SK-N-SH (cell line): ENCODE data around the gene CDC26. TPM values are rescaled to one million over a fixed set of nuclear protein-coding genes. Genes with fewer than 3 reads are reported as not detected.

Experiments used
- CTCF ChIA-PET: fragments of 300-600, 350-600 bp; formaldehyde crosslinking; extraction: SDS; loops from one replicate; lab custom pipeline; 2021; lab: Yijun Ruan, JAX
- POLR2A ChIA-PET: fragments of 350-600 bp; sonication (Branson Sonifier 250); formaldehyde crosslinking; extraction: SDS; loops from one replicate; lab custom pipeline; 2020; ENCODE audit warnings: antibody characterized with exemption, inconsistent platforms; lab: Yijun Ruan, JAX
- DNase-seq: peaks from one replicate; pipeline ENCODE4 v3.0.0; 2012
- H2AFZ ChIP-seq: fragments of 200-600 bp; sonication (generic); 2 replicates; pipeline ENCODE4 v1.8.1; 2016; ENCODE audit warnings: antibody characterized with exemption, mild to moderate bottlenecking, low read depth
- H3F3A ChIP-seq: fragments of 200-600 bp; sonication (generic); replicated peaks from 2 replicates; pipeline ENCODE3; 2016; ENCODE audit warnings: antibody characterized with exemption, mild to moderate bottlenecking; ENCODE audit not compliant: insufficient read depth
- H3K27ac ChIP-seq, 2 experiments: fragments of 200-500 bp in 1 of 2; fragments of 200-600 bp in 1 of 2; sonication (Bioruptor generic) in 1 of 2; sonication (generic), shearing (Covaris generic) in 1 of 2; 2 replicates each; pipeline versions ENCODE4 v1.5.1 to v1.6.1; 2014 to 2016; ENCODE audit warnings: low read depth in 2 of 2, inconsistent platforms in 1 of 2, low read length in 1 of 2, mild to moderate bottlenecking in 1 of 2, mixed read lengths in 1 of 2
- H3K27me3 ChIP-seq: fragments of 200-600 bp; sonication (generic), shearing (Covaris generic); 2 replicates; pipeline ENCODE4 v1.6.1; 2016; ENCODE audit warnings: mixed run types; ENCODE audit not compliant: insufficient read depth
- H3K36me3 ChIP-seq, 2 experiments: fragments of 200-500 bp in 1 of 2; fragments of 200-600 bp in 1 of 2; sonication (Bioruptor generic) in 1 of 2; sonication (generic) in 1 of 2; replicated peaks in 1 of 2; 2 replicates each; pipeline versions ENCODE3 to v1.5.1; 2014 to 2016; ENCODE audit warnings: low read length in 1 of 2, mild to moderate bottlenecking in 1 of 2; ENCODE audit not compliant: insufficient read depth in 2 of 2, control insufficient read depth in 1 of 2
- H3K4me1 ChIP-seq, 2 experiments: fragments of 200-500 bp in 1 of 2; fragments of 200-600 bp in 1 of 2; sonication (Bioruptor generic) in 1 of 2; sonication (generic), shearing (Covaris generic) in 1 of 2; 2 replicates each; pipeline versions ENCODE4 v1.5.1 to v1.6.1; 2014 to 2016; ENCODE audit warnings: low read depth in 1 of 2, low read length in 1 of 2, mixed run types in 1 of 2; ENCODE audit not compliant: insufficient read depth in 2 of 2, control insufficient read depth in 1 of 2
- H3K4me2 ChIP-seq: fragments of 200-600 bp; sonication (generic), shearing (Covaris generic); 2 replicates; pipeline ENCODE4 v1.6.1; 2017; ENCODE audit warnings: mixed run types
- H3K4me3 ChIP-seq, 2 experiments: fragments of 200-500 bp in 1 of 2; fragments of 200-600 bp in 1 of 2; sonication (Bioruptor generic) in 1 of 2; sonication (generic), shearing (Covaris generic) in 1 of 2; 2 replicates each; pipeline versions ENCODE4 v1.5.1 to v1.8.1; 2014 to 2016; ENCODE audit warnings: low read depth in 2 of 2, inconsistent platforms in 1 of 2, low read length in 1 of 2, mild to moderate bottlenecking in 1 of 2, mixed read lengths in 1 of 2, moderate library complexity in 1 of 2
- H3K79me2 ChIP-seq: fragments of 200-600 bp; sonication (generic); 2 replicates; pipeline ENCODE4 v1.8.1; 2017; ENCODE audit warnings: mild to moderate bottlenecking; ENCODE audit not compliant: insufficient read depth
- H3K9ac ChIP-seq: fragments of 200-600 bp; sonication (generic); 2 replicates; pipeline ENCODE4 v1.6.1; 2017; ENCODE audit warnings: mixed run types
- H3K9me2 ChIP-seq: fragments of 200-600 bp; sonication (generic); 2 replicates; pipeline ENCODE4 v1.6.1; 2017; ENCODE audit warnings: mixed run types
- H3K9me3 ChIP-seq: fragments of 200-600 bp; sonication (generic); 2 replicates; pipeline ENCODE4 v1.6.1; 2017; ENCODE audit warnings: mixed run types, mild to moderate bottlenecking, moderate library complexity
- H4K20me1 ChIP-seq: fragments of 200-600 bp; sonication (generic); 2 replicates; pipeline ENCODE4 v1.6.1; 2017; ENCODE audit warnings: mild to moderate bottlenecking, mixed run types; ENCODE audit not compliant: insufficient read depth
- CHD2 ChIP-seq: fragments of 150-350 bp; IDR thresholded peaks from 2 replicates; pipeline ENCODE4 v1.6.1; 2018; ENCODE audit warnings: low read length; ENCODE audit not compliant: partially characterized antibody
- ELF1 ChIP-seq: IDR thresholded peaks from 2 replicates; pipeline ENCODE4 v1.4.0; 2012
- FOXM1 ChIP-seq: IDR thresholded peaks from 2 replicates; pipeline ENCODE4 v1.4.0; 2012; ENCODE audit warnings: low read depth, mild to moderate bottlenecking
- GABPA ChIP-seq: IDR thresholded peaks from 2 replicates; pipeline ENCODE4 v1.4.0; 2012; ENCODE audit warnings: low read depth, mild to moderate bottlenecking
- MAX ChIP-seq: IDR thresholded peaks from 2 replicates; pipeline ENCODE4 v1.4.0; 2012; ENCODE audit warnings: low read depth
- MEF2A ChIP-seq: IDR thresholded peaks from 2 replicates; pipeline ENCODE4 v1.4.0; 2012; ENCODE audit warnings: low read depth, borderline replicate concordance
- MXI1 ChIP-seq: IDR thresholded peaks from 2 replicates; pipeline ENCODE4 v1.6.1; 2012; ENCODE audit warnings: mild to moderate bottlenecking, low read depth, low read length, improper control_type of control experiment
- NRF1 ChIP-seq: IDR thresholded peaks from 2 replicates; pipeline ENCODE4 v1.6.1; 2012; ENCODE audit warnings: low read depth, mild to moderate bottlenecking, low read length
- POLR2AphosphoS5 ChIP-seq: IDR thresholded peaks from 2 replicates; pipeline ENCODE4 v1.6.1; 2012; ENCODE audit warnings: low read depth, low read length
- RAD21 ChIP-seq: IDR thresholded peaks from 2 replicates; pipeline ENCODE4 v1.6.1; 2012; ENCODE audit warnings: mild to moderate bottlenecking, low read length
- REST ChIP-seq: IDR thresholded peaks from 2 replicates; pipeline ENCODE4 v1.6.1; 2012; ENCODE audit warnings: mild to moderate bottlenecking, low read depth, low read length, moderate library complexity
- RFX5 ChIP-seq: IDR thresholded peaks from 2 replicates; pipeline ENCODE4 v1.6.1; 2012; ENCODE audit warnings: mild to moderate bottlenecking, improper control_type of control experiment, low read length
- SIN3A ChIP-seq: IDR thresholded peaks from 2 replicates; pipeline ENCODE4 v1.6.1; 2012; ENCODE audit warnings: low read depth, mild to moderate bottlenecking, low read length, moderate library complexity, borderline replicate concordance
- SMC3 ChIP-seq: IDR thresholded peaks from 2 replicates; pipeline ENCODE4 v1.6.1; 2012; ENCODE audit warnings: low read depth, low read length, improper control_type of control experiment
- TAF1 ChIP-seq: IDR thresholded peaks from 2 replicates; pipeline ENCODE4 v1.6.1; 2012; ENCODE audit warnings: low read depth, mild to moderate bottlenecking, low read length, moderate library complexity, borderline replicate concordance
- ZBTB33 ChIP-seq: IDR thresholded peaks from 2 replicates; pipeline ENCODE4 v1.4.0; 2012; ENCODE audit warnings: low read depth, borderline replicate concordance
- WGBS: methylation state at CpG from one replicate; pipeline ENCODE4 v1.1.6; 2017; ENCODE audit warnings: low lambda C conversion rate; 5-methylcytosine and 5-hydroxymethylcytosine counted together
- polyA plus RNA-seq, 3 experiments: library from polyadenylated mRNA; depleted of rRNA; stranded (reverse); fragments of >200 nt; gene quantifications; 2 replicates each; pipeline ENCODE4 v1.2.3, GENCODE V29; 2012

Gene CDC26
- polyA plus RNA-seq, 1 of the 3 experiments (the other 2 are of a cell fraction) = 31.0 TPM

GRCh38 chr9:113221800-113222481, 53.4 kb downstream of the CDC26 start:
- Histone ChIP-seq H3K9me3 (no peaks in the 10 kb centered on the region), H4K20me1 (no peaks in the 10 kb centered on the region), H3K27ac (peak overlapping the region; percentile 67 to 76; a peak in 2 of 4 replicates), H3K36me3 (peaks cover 9 to 10% of the 10 kb centered on the region in 2 experiments), H3K27me3 (no peaks in the 10 kb centered on the region), H3K4me1 (peaks cover 16 to 17% of the 10 kb centered on the region in 2 experiments), H3K4me3 (peak overlapping the region; percentile 96 to 98), H3F3A (peaks cover 7% of the 10 kb centered on the region), H2AFZ (peak overlapping the region; percentile 92), H3K4me2 (peak overlapping the region; percentile 95), H3K79me2 (peaks cover 70% of the 10 kb centered on the region), H3K9me2 (no peaks in the 10 kb centered on the region), H3K9ac (peak overlapping the region; percentile 82)
- ChIA-PET CTCF (interaction anchor here (1.0 to 4.1 kb wide), 5 partner anchors 11 to 110 kb away, joined by 3 to 19 read pairs (median 5); partner anchors contain the start of genes CDC26 and PRPF4), POLR2A (interaction anchor here (1.1 to 3.1 kb wide), 6 partner anchors 30 to 118 kb away, joined by 3 to 19 read pairs (median 3); partner anchors contain the start of genes CDC26, PRPF4 and WDR31)
- DNase-seq = peak; percentile 22
- WGBS = 7% methylated on average over 20 of the region's 20 CpGs
- TF ChIP-seq FOXM1 (no peak), MAX (0 out of 2 replicates have a peak, but pooled peaks have one; percentile 4)

- Histone ChIP-seq H3K36me3 (peaks cover 9 to 10% of the 10 kb centered on the region in 2 experiments), H3K9me2 (no peaks in the 10 kb centered on the region), H3K27me3 (no peaks in the 10 kb centered on the region), H3K79me2 (peaks cover 78% of the 10 kb centered on the region), H3K4me2 (peak within 1 kb of the TSS; percentile 95), H3K27ac (peak within 1 kb of the TSS; percentile 70 to 80), H4K20me1 (no peaks in the 10 kb centered on the region), H3K9ac (peak within 1 kb of the TSS; percentile 82), H3F3A (peaks cover 7% of the 10 kb centered on the region), H3K9me3 (no peaks in the 10 kb centered on the region), H2AFZ (peak within 1 kb of the TSS; percentile 95), H3K4me3 (peak within 1 kb of the TSS; percentile 96 to 98), H3K4me1 (peaks cover 16 to 17% of the 10 kb centered on the region in 2 experiments)
- CTCF ChIA-PET = interaction anchor here (1.0 to 4.1 kb wide), 3 partner anchors 16 to 109 kb away, joined by 4 to 19 read pairs (median 12); partner anchors contain the start of genes CDC26 and PRPF4
- WGBS = 0% methylated on average over 40 of the region's 65 CpGs
- DNase-seq = peak; percentile 96
- POLR2A ChIA-PET = interaction anchor here (1.1 to 3.1 kb wide), 6 partner anchors 31 to 119 kb away, joined by 3 to 19 read pairs (median 3); partner anchors contain the start of genes CDC26, PRPF4 and WDR31
- TF ChIP-seq ZBTB33 = no peak
- peak; percentile 75 for TF ChIP-seq ELF1
- peak; percentile 60; the same call in 1 of the 2 replicates for TF ChIP-seq POLR2AphosphoS5
- peak; percentile 92 for TF ChIP-seq MXI1
- peak; percentile 79 for TF ChIP-seq RFX5
- 0 out of 2 replicates have a peak, but pooled peaks have one; percentile 28 for TF ChIP-seq REST
- TF ChIP-seq MAX = peak; percentile 39
- TF ChIP-seq MEF2A = no peak
- no peak for TF ChIP-seq NRF1
- peak; percentile 56; the same call in 1 of the 2 replicates for TF ChIP-seq TAF1
- TF ChIP-seq CHD2 = peak; percentile 66
- no peak for TF ChIP-seq SMC3
- peak; percentile 95; the same call in 1 of the 2 replicates for TF ChIP-seq SIN3A
- 0 out of 2 replicates have a peak, but pooled peaks have one; percentile 4 for TF ChIP-seq RAD21
- TF ChIP-seq GABPA = peak; percentile 65; the same call in 1 of the 2 replicates
Measured at GRCh38 chr9:113221003-113221799, 54.2 kb downstream of the CDC26 start, which contains the start of the genes FKBP15 and SLC31A1. TSS of gene FKBP15 (minus strand) at chr9:113221277. CDS start at chr9:113221243, 34 bp downstream. TSS of gene SLC31A1 (plus strand) at chr9:113221544. CDS start at chr9:113256149, 34,605 bp downstream.
